Measurements from ENCODE around the gene SELENON. TPM values are rescaled to one million over a fixed set of nuclear protein-coding genes. Genes with fewer than 3 reads are reported as not detected.
A peak's percentile ranks its signal among the peaks of the same experiment; 100 is the strongest.

SELENON gene
- total RNA-seq, 1 donor from 2014 or later: 87.1 TPM

DNA sequence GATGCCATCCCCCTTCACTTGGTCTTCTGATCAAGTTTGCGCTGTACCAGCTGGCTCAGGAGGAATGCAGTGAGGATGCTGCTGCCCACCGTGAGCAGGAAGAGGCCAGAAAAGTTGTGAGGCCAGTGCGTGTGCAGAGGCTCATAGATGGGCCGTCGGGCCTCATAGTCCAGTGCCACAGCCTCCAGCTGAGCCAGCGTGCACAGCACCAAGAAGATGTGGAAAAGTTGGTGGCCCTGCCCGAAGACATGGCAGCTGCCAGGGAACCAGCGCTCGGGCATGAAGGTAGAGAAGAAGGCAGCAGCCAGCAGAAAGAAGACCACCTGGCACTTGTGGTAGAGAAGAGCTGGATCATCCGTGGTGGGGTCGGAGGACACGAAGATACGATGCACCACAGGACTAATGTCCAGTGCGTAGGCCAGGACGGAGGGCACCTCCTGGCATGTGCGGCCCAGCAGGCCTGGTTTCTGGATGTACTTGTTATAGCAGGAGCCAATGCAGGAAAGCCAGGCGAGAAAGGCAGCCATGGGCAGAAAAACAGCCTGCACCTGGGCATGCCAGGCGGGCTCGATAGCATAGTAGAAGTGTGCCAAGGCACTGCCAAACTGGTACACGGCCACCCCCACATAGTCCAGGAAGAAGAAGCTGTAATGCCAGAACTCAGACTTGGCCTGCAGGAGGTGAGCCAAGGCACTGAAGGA is 62.9 kb downstream of the SELENON start:
- peaks cover 15% of the 10 kb centered on the region for H3K36me3 Mint-ChIP-seq (ENCODE audit: insufficient read depth)
- TF ChIP-seq CTCF (IDR thresholded peaks at IDR 0.05; ENCODE audit: unreplicated experiment): no peak
- H3K9me3 Mint-ChIP-seq (ENCODE audit: low read depth): no peaks in the 10 kb centered on the region
- H3K4me1 Mint-ChIP-seq (ENCODE audit: low read depth): peaks cover 37% of the 10 kb centered on the region
- no peak for DNase-seq (ENCODE audit: low spot score, unreplicated experiment)
- H3K4me3 Mint-ChIP-seq (ENCODE audit: low read depth): no peak overlapping the region
- no peak overlapping the region for H3K27ac Mint-ChIP-seq
- H3K27me3 Mint-ChIP-seq: no peaks in the 10 kb centered on the region

GRCh38 chr1:25863486-25864262 is 63.7 kb downstream of the SELENON start:
- Mint-ChIP-seq H3K36me3 (ENCODE audit: insufficient read depth) (peaks cover 15% of the 10 kb centered on the region), H3K27ac (no peak overlapping the region), H3K4me1 (ENCODE audit: low read depth) (peaks cover 35% of the 10 kb centered on the region), H3K27me3 (no peaks in the 10 kb centered on the region), H3K9me3 (ENCODE audit: low read depth) (no peaks in the 10 kb centered on the region), H3K4me3 (ENCODE audit: low read depth) (no peak overlapping the region)
- DNase-seq (ENCODE audit: low spot score, unreplicated experiment): no peak
- TF ChIP-seq CTCF (IDR thresholded peaks at IDR 0.05; ENCODE audit: unreplicated experiment): no peak

GRCh38 chr1:25864434-25864833 is 64.4 kb downstream of the SELENON start:
- no peak for TF ChIP-seq CTCF (IDR thresholded peaks at IDR 0.05; ENCODE audit: unreplicated experiment)
- peaks cover 30% of the 10 kb centered on the region for H3K4me1 Mint-ChIP-seq (ENCODE audit: low read depth)
- no peak overlapping the region for H3K4me3 Mint-ChIP-seq (ENCODE audit: low read depth)
- no peak for DNase-seq (ENCODE audit: low spot score, unreplicated experiment)
- no peaks in the 10 kb centered on the region for H3K27me3 Mint-ChIP-seq
- H3K27ac Mint-ChIP-seq: no peak overlapping the region
- H3K9me3 Mint-ChIP-seq (ENCODE audit: low read depth): no peaks in the 10 kb centered on the region
- peaks cover 15% of the 10 kb centered on the region for H3K36me3 Mint-ChIP-seq (ENCODE audit: insufficient read depth)

DNA sequence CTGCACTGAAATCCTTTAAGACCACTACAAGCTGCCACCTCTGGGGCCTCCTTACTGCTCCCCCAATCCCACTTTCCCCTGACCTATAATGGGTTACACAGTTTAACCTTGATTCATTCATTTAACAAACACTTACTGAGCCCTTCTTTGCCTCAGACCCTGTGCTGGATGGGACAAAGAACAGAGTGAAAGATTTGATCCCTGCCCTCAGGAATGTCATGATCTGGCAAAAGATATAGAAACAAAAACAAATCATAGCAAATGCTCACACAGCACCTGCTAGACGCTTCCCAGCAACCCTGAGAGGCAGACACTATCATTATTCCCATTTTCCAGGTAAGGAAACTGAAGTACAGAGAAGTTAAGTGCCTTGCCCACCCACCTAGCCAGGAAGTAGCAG is 66.3 kb downstream of the SELENON start:
- TF ChIP-seq CTCF (IDR thresholded peaks at IDR 0.05; ENCODE audit: unreplicated experiment): no peak
- Mint-ChIP-seq H3K9me3 (ENCODE audit: low read depth) (no peaks in the 10 kb centered on the region), H3K4me3 (ENCODE audit: low read depth) (no peak overlapping the region), H3K27me3 (no peaks in the 10 kb centered on the region), H3K4me1 (ENCODE audit: low read depth) (peaks cover 26% of the 10 kb centered on the region), H3K27ac (peak overlapping the region; percentile 37), H3K36me3 (ENCODE audit: insufficient read depth) (peaks cover 15% of the 10 kb centered on the region)
- DNase-seq (ENCODE audit: low spot score, unreplicated experiment): no peak

DNA sequence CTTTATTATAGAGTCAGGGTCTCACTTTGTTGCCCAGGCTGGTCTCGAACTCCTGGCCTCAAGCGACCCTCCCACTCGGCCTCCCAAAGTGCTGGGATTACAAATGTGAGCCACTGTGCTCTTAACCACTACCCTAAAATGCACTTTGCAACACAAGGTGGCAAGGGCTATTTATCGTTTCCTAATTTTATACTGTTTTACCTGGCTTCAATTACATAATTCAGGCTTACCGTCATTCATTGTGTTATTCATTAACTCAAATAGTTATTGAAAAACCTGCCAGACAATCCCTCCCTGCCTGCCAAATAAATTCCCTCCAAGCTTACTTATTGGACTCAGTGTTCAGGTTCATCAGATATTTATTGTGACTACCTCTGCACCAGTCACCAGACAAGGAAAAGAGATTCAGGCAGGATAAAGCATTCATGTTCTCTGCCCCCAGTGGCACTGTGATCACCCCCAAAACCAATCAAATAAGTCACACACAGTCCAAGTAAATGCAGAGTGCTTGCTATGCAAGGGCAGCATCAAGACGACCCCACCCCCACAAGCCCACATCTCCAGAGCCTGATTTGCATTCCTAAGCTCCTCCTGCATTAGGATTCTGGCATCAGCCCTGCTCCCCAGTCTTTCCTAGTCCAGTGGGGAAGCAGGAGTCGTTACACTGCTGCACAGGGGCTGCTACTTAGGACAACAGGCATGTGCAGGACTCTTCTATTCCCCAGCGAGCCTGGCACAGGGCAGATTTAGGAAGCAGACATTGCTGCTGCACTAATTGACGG is 67.4 kb downstream of the SELENON start:
- H3K27ac Mint-ChIP-seq: peak overlapping the region; percentile 80
- peaks cover 17% of the 10 kb centered on the region for H3K4me1 Mint-ChIP-seq (ENCODE audit: low read depth)
- TF ChIP-seq CTCF (IDR thresholded peaks at IDR 0.05; ENCODE audit: unreplicated experiment): no peak
- H3K9me3 Mint-ChIP-seq (ENCODE audit: low read depth): no peaks in the 10 kb centered on the region
- peaks cover 14% of the 10 kb centered on the region for H3K36me3 Mint-ChIP-seq (ENCODE audit: insufficient read depth)
- no peak for DNase-seq (ENCODE audit: low spot score, unreplicated experiment)
- no peaks in the 10 kb centered on the region for H3K27me3 Mint-ChIP-seq
- H3K4me3 Mint-ChIP-seq (ENCODE audit: low read depth): peak overlapping the region; percentile 14
